HFFc6 (cell line): ENCODE data around the gene ODF2. TPM values are rescaled to one million over a fixed set of nuclear protein-coding genes. Genes with fewer than 3 reads are reported as not detected.
"Not testable (repeated sequence)": the region's sequence is repeated elsewhere in the genome, so short reads cannot be mapped to it uniquely, and the experiment has no call there.

Experiments used
- DNase-seq: peaks from one replicate; pipeline ENCODE4 v3.0.0-alpha.2; 2018
- H3K27ac Mint-ChIP-seq: 2 replicates; pipeline ENCODE4 v1.8.0; 2020; ENCODE audit warnings: mild to moderate bottlenecking, mixed read lengths
- H3K27me3 Mint-ChIP-seq: 2 replicates; pipeline ENCODE4 v1.8.0; 2021; ENCODE audit warnings: mild to moderate bottlenecking, moderate library complexity, mixed read lengths; ENCODE audit not compliant: insufficient read depth
- H3K36me3 Mint-ChIP-seq: 2 replicates; pipeline ENCODE4 v1.8.0; 2021; ENCODE audit warnings: low read depth, mixed read lengths
- H3K4me1 Mint-ChIP-seq: 2 replicates; pipeline ENCODE4 v1.8.0; 2020; ENCODE audit warnings: low read depth, mixed read lengths
- H3K4me3 Mint-ChIP-seq: 2 replicates; pipeline ENCODE4 v1.8.0; 2020; ENCODE audit warnings: mild to moderate bottlenecking, moderate library complexity, mixed read lengths
- H3K9me3 Mint-ChIP-seq: 2 replicates; pipeline ENCODE4 v1.8.0; 2020; ENCODE audit warnings: mild to moderate bottlenecking, mixed read lengths
- total RNA-seq, 6 experiments: library from RNA; stranded (reverse); fragmentation: NEBNext Ultra II Directional; extraction: Animal tissue kit (Norgen Biotek cat#: 25700); gene quantifications; 2 replicates in 1 of 6; 3 replicates in 5 of 6; pipeline ENCODE4 v1.2.3, GENCODE V29; 2021
- TF ChIP-seq, protein P1 (sequence below): fragments of 200-600 bp; sonication (generic); IDR thresholded peaks from 2 replicates; pipeline ENCODE4 v1.5.0; 2021; ENCODE audit warnings: antibody characterized with exemption, mild to moderate bottlenecking

ODF2 gene
- total RNA-seq, 6 experiments from 2014 or later = 29.5 to 40.8 (median 36.9) TPM

DNA sequence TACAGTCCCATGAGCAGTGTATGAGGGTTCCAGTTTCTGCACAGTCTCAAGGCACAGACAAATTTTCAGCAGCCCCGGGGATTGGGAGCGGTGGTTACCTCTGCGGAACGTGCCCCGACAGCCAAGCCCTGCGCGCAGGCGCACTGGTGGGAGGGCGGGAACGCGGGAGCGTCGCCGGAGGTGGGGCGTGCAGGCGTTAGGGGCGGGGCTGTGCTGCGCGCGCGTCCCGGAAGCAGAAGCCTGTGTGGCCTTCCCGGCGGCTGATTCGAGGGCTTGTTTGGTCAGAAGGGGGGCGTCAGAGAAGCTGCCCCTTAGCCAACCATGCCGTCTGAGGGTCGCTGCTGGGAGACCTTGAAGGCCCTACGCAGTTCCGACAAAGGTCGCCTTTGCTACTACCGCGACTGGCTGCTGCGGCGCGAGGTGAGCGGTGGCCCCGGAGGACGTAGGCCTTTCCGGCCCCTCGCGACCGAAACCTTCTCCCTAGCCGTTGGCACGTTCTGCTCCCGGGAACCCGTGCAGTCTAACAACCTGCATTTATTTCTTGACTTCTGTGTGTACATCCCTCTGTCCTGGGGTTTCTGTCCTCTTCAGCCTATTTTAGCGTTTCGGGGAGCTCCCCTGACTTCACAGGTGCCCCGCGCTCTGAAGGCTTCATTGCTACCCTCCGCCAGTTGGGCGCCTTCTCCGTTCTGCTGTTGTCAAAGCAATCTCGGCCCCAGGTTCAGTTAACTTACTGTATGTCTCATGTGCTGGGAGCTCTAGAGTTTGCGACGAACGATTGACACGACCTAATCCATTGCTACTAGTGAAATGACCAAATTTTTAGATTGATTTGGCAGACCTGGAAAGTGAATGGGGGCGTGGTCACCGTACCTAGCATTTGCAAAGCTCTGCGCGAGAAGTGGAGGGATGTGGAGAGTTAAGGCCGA lies 48.9 kb downstream of the ODF2 start, which contains the start of gene GLE1:
Gene GLE1, plus strand, starts transcription at position 235 of the 929 bp plus-strand sequence. Its CDS starts 87 bp downstream, at position 322.
- no peaks in the 10 kb centered on the region for H3K9me3 Mint-ChIP-seq
- peak within 1 kb of the TSS; percentile 95 for H3K27ac Mint-ChIP-seq
- TF ChIP-seq, protein P1, sequence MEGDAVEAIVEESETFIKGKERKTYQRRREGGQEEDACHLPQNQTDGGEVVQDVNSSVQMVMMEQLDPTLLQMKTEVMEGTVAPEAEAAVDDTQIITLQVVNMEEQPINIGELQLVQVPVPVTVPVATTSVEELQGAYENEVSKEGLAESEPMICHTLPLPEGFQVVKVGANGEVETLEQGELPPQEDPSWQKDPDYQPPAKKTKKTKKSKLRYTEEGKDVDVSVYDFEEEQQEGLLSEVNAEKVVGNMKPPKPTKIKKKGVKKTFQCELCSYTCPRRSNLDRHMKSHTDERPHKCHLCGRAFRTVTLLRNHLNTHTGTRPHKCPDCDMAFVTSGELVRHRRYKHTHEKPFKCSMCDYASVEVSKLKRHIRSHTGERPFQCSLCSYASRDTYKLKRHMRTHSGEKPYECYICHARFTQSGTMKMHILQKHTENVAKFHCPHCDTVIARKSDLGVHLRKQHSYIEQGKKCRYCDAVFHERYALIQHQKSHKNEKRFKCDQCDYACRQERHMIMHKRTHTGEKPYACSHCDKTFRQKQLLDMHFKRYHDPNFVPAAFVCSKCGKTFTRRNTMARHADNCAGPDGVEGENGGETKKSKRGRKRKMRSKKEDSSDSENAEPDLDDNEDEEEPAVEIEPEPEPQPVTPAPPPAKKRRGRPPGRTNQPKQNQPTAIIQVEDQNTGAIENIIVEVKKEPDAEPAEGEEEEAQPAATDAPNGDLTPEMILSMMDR = no peak
- peaks cover 3% of the 10 kb centered on the region; the same call in 1 of the 2 replicates for H3K27me3 Mint-ChIP-seq
- H3K36me3 Mint-ChIP-seq = peaks cover 11% of the 10 kb centered on the region; the same call in 1 of the 2 replicates
- peaks cover 27% of the 10 kb centered on the region for H3K4me1 Mint-ChIP-seq
- peak within 1 kb of the TSS; percentile 99 for H3K4me3 Mint-ChIP-seq
- peak; percentile 85 for DNase-seq

DNA sequence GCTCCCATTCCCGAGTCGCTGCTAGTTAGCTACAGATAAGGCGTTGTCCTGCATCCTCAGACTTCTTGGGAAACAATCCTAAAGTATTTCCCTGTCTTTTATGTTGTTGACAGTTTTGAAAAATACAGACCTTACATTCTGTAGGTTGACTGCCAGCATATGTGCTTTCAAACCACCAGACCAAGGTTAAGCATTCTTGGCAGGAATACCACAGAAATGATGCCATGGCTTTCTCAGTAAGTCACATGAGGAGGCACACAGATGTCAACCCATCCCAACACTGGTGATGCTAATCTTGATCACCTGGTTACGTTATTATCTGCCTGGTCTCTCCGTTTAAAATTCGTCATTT lies 49.6 kb downstream of the ODF2 start:
- DNase-seq = peak; percentile 35
- H3K4me3 Mint-ChIP-seq = peak overlapping the region; percentile 99
- H3K27ac Mint-ChIP-seq = peak overlapping the region; percentile 95
- peaks cover 3% of the 10 kb centered on the region; the same call in 1 of the 2 replicates for H3K27me3 Mint-ChIP-seq
- peaks cover 5% of the 10 kb centered on the region; the same call in 1 of the 2 replicates for H3K36me3 Mint-ChIP-seq
- H3K4me1 Mint-ChIP-seq = peaks cover 27% of the 10 kb centered on the region
- TF ChIP-seq, protein P1 = no peak
- H3K9me3 Mint-ChIP-seq = no peaks in the 10 kb centered on the region

DNA sequence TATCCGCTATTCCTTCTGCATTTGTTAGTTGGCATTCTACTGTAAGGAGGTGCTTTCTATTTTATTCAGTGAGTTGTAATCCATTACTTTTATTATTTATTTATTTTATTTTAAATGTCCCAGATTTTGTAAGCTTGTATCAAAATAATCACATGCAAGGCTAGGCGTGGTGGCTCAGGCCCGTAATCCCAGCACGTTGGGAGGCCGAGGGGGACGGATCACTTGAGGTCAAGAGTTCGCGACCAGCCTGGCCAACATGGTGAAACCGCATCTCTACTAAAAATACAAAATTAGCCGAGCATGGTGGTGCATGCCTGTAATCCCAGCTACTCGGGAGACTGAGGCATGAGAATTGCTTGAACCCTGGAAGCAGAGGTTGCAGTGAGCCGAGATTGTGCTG lies 50.1 kb downstream of the ODF2 start:
- H3K9me3 Mint-ChIP-seq, H3K27me3 Mint-ChIP-seq, H3K36me3 Mint-ChIP-seq, H3K27ac Mint-ChIP-seq, DNase-seq: not testable (repeated sequence)
- Mint-ChIP-seq H3K4me1 (peaks cover 27% of the 10 kb centered on the region), H3K4me3 (peak overlapping the region; percentile 99)

DNA sequence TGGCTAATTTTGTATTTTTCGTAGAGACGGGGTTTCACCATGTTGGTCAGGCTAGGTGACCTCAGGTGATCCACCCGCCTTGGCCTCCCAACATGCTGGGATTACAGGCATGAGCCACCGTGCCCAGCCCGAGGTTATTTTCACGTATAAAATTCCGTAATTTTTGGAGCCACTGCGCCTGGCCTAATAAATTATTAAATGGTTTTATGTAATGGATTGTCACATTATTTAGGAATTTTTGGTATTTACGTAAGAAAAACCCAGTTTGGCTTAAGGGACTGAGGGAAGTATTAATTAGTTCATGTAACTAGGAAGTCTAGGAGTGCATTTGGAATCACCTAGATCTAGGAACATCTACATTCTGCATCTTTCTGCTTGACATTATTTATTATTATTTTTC lies 57.0 kb downstream of the ODF2 start:
- TF ChIP-seq, protein P1 = no peak
- DNase-seq = no peak
- H3K27ac Mint-ChIP-seq = no peak overlapping the region
- peaks cover 9% of the 10 kb centered on the region for H3K36me3 Mint-ChIP-seq
- H3K27me3 Mint-ChIP-seq = no peaks in the 10 kb centered on the region
- no peak overlapping the region for H3K4me3 Mint-ChIP-seq
- H3K4me1 Mint-ChIP-seq = no peaks in the 10 kb centered on the region
- no peaks in the 10 kb centered on the region for H3K9me3 Mint-ChIP-seq

GRCh38 chr9:128521956-128522355 lies 66.2 kb downstream of the ODF2 start:
- peaks cover 22% of the 10 kb centered on the region for H3K4me1 Mint-ChIP-seq
- TF ChIP-seq, protein P1 = no peak
- no peaks in the 10 kb centered on the region for H3K9me3 Mint-ChIP-seq
- no peak for DNase-seq
- no peak overlapping the region for H3K4me3 Mint-ChIP-seq
- no peak overlapping the region for H3K27ac Mint-ChIP-seq
- H3K36me3 Mint-ChIP-seq = peaks cover 33% of the 10 kb centered on the region
- H3K27me3 Mint-ChIP-seq = no peaks in the 10 kb centered on the region
